H9 (cell line): ENCODE data around the gene PLAC9. TPM values are rescaled to one million over a fixed set of nuclear protein-coding genes. Genes with fewer than 3 reads are reported as not detected.

Experiments
- DNase-seq: peaks from one replicate; pipeline ENCODE4 v3.0.0-alpha.2; 2017
- H2AFZ ChIP-seq: one replicate; pipeline ENCODE4 v1.6.1; 2013; ENCODE audit warnings: mild to moderate bottlenecking, low read length, control low read depth, moderate library complexity
- H2AK5ac ChIP-seq: 2 replicates; pipeline ENCODE4 v1.6.1; 2013; ENCODE audit warnings: low read length, control low read depth, mixed read lengths; ENCODE audit not compliant: insufficient read length
- H2BK120ac ChIP-seq: one replicate; pipeline ENCODE4 v1.6.1; 2013; ENCODE audit warnings: low read depth, mild to moderate bottlenecking, low read length, control low read depth, inconsistent platforms; ENCODE audit not compliant: poor library complexity, severe bottlenecking
- H2BK12ac ChIP-seq: 2 replicates; pipeline ENCODE4 v1.6.1; 2013; ENCODE audit warnings: low read length, control low read depth, mixed read lengths, low read depth; ENCODE audit not compliant: insufficient read length
- H2BK15ac ChIP-seq: 2 replicates; pipeline ENCODE4 v1.6.1; 2013; ENCODE audit warnings: low read depth, low read length, control low read depth
- H2BK20ac ChIP-seq: one replicate; pipeline ENCODE4 v1.6.1; 2013; ENCODE audit warnings: low read depth, mild to moderate bottlenecking, low read length, control low read depth, inconsistent platforms; ENCODE audit not compliant: poor library complexity, severe bottlenecking
- H2BK5ac ChIP-seq: 2 replicates; pipeline ENCODE4 v1.6.1; 2013; ENCODE audit warnings: low read length, control low read depth, mixed read lengths; ENCODE audit not compliant: insufficient read length
- H3K14ac ChIP-seq: 2 replicates; pipeline ENCODE4 v1.6.1; 2013; ENCODE audit warnings: low read length, control low read depth; ENCODE audit not compliant: insufficient read depth
- H3K18ac ChIP-seq: 2 replicates; pipeline ENCODE4 v1.6.1; 2013; ENCODE audit warnings: low read depth, mild to moderate bottlenecking, mixed read lengths, low read length, control low read depth; ENCODE audit not compliant: insufficient read length
- H3K23ac ChIP-seq: 2 replicates; pipeline ENCODE4 v1.6.1; 2013; ENCODE audit warnings: low read length, control low read depth, mixed read lengths, low read depth; ENCODE audit not compliant: insufficient read length
- H3K23me2 ChIP-seq: 2 replicates; pipeline ENCODE4 v1.6.1; 2013; ENCODE audit warnings: low read depth, mild to moderate bottlenecking, mixed read lengths, low read length, control low read depth; ENCODE audit not compliant: insufficient read length, poor library complexity, severe bottlenecking
- H3K27ac ChIP-seq: 2 replicates; pipeline ENCODE4 v1.5.1; 2013; ENCODE audit warnings: low read length, control low read depth, mixed read lengths, low read depth; ENCODE audit not compliant: insufficient read length
- H3K27me3 ChIP-seq: 2 replicates; pipeline ENCODE4 v1.6.1; 2013; ENCODE audit warnings: low read length, control low read depth, inconsistent platforms; ENCODE audit not compliant: insufficient read depth
- H3K4ac ChIP-seq: 2 replicates; pipeline ENCODE4 v1.6.1; 2013; ENCODE audit warnings: low read depth, mild to moderate bottlenecking, control low read depth, inconsistent platforms, low read length, moderate library complexity
- H3K4me1 ChIP-seq: 2 replicates; pipeline ENCODE4 v1.6.1; 2013; ENCODE audit warnings: low read length, control low read depth, inconsistent platforms; ENCODE audit not compliant: insufficient read depth
- H3K4me2 ChIP-seq: 2 replicates; pipeline ENCODE4 v1.6.1; 2013; ENCODE audit warnings: low read length, control low read depth, mixed read lengths; ENCODE audit not compliant: insufficient read length, insufficient read depth
- H3K56ac ChIP-seq: 2 replicates; pipeline ENCODE4 v1.6.1; 2013; ENCODE audit warnings: low read depth, mild to moderate bottlenecking, mixed read lengths, low read length, control low read depth; ENCODE audit not compliant: insufficient read length
- H3K79me1 ChIP-seq: 2 replicates; pipeline ENCODE4 v1.6.1; 2013; ENCODE audit warnings: low read depth, mild to moderate bottlenecking, moderate library complexity, low read length, control low read depth, inconsistent platforms; ENCODE audit not compliant: insufficient read depth, poor library complexity, severe bottlenecking
- H3K79me2 ChIP-seq: 2 replicates; pipeline ENCODE4 v1.6.1; 2013; ENCODE audit warnings: low read length, control low read depth, inconsistent platforms; ENCODE audit not compliant: insufficient read depth
- H3K9ac ChIP-seq: 2 replicates; pipeline ENCODE4 v1.6.1; 2013; ENCODE audit warnings: low read length, control low read depth, mixed read lengths; ENCODE audit not compliant: insufficient read length; ENCODE audit errors: extremely low read depth
- H3K9me3 ChIP-seq: one replicate; pipeline ENCODE4 v1.6.1; 2013; ENCODE audit warnings: low read depth, low read length, inconsistent platforms; ENCODE audit not compliant: control insufficient read depth
- H3T11ph ChIP-seq: one replicate; pipeline ENCODE4 v1.6.1; 2013; ENCODE audit warnings: mild to moderate bottlenecking, low read length, control low read depth, inconsistent platforms
- H4K20me1 ChIP-seq: one replicate; pipeline ENCODE4 v1.6.1; 2013; ENCODE audit not compliant: control insufficient read depth, insufficient read length, insufficient read depth
- H4K5ac ChIP-seq: 2 replicates; pipeline ENCODE4 v1.6.1; 2013; ENCODE audit warnings: low read depth, mild to moderate bottlenecking, mixed read lengths, low read length, control low read depth; ENCODE audit not compliant: insufficient read length
- H4K8ac ChIP-seq: replicated peaks from 2 replicates; pipeline ENCODE4 v1.6.1; 2013; ENCODE audit warnings: low read length, control low read depth, mixed read lengths, low read depth; ENCODE audit not compliant: insufficient read length
- H4K91ac ChIP-seq: 2 replicates; pipeline ENCODE4 v1.6.1; 2013; ENCODE audit warnings: low read depth, mild to moderate bottlenecking, moderate library complexity, mixed read lengths, low read length, control low read depth; ENCODE audit not compliant: insufficient read length
- H3K27ac Mint-ChIP-seq, 3 experiments: 2 replicates in 2 of 3; 3 replicates in 1 of 3; pipeline ENCODE4 v1.8.0; 2020 to 2021; ENCODE audit warnings: mixed read lengths in 3 of 3, mild to moderate bottlenecking in 1 of 3, moderate library complexity in 1 of 3
- H3K27me3 Mint-ChIP-seq: 2 replicates; pipeline ENCODE4 v1.8.0; 2021; ENCODE audit warnings: low read depth, mild to moderate bottlenecking, moderate library complexity, mixed read lengths
- H3K36me3 Mint-ChIP-seq, 3 experiments: 2 replicates in 2 of 3; 3 replicates in 1 of 3; pipeline ENCODE4 v1.8.0; 2020 to 2021; ENCODE audit warnings: low read depth in 3 of 3, mixed read lengths in 3 of 3; ENCODE audit not compliant: insufficient read depth in 1 of 3
- H3K4me1 Mint-ChIP-seq, 2 experiments: 2 replicates each; pipeline ENCODE4 v1.8.0; 2020; ENCODE audit warnings: mixed read lengths in 2 of 2
- H3K4me3 Mint-ChIP-seq, 2 experiments: 2 replicates in 1 of 2; 3 replicates in 1 of 2; pipeline ENCODE4 v1.8.0; 2020 to 2021; ENCODE audit warnings: mild to moderate bottlenecking in 2 of 2, mixed read lengths in 2 of 2, moderate library complexity in 1 of 2
- H3K9me3 Mint-ChIP-seq, 2 experiments: 2 replicates in 1 of 2; 3 replicates in 1 of 2; pipeline ENCODE4 v1.8.0; 2020; ENCODE audit warnings: mild to moderate bottlenecking in 2 of 2, mixed read lengths in 2 of 2, moderate library complexity in 1 of 2
- CTCF ChIP-seq: fragments of 200-600 bp; sonication (generic); conservative IDR thresholded peaks from 3 replicates; pipeline ENCODE4 v1.8.0; 2021; ENCODE audit warnings: antibody characterized with exemption, mild to moderate bottlenecking
- WGBS: extraction: QIAGEN DNeasy Blood & Tissue Kit; methylation state at CpG from one replicate; pipeline ENCODE4 v1.1.7; 2013; ENCODE audit warnings: missing lambda C conversion rate, low lambda C conversion rate, mixed read lengths; ENCODE audit not compliant: insufficient read length; ENCODE audit errors: extremely low coverage; 5-methylcytosine and 5-hydroxymethylcytosine counted together
- total RNA-seq: library from RNA; stranded (reverse); gene quantifications from 2 replicates; pipeline ENCODE4 v1.2.1, GENCODE V29; 2021

Gene PLAC9
- total RNA-seq, 1 experiment from 2014 or later = 4.3 TPM

DNA sequence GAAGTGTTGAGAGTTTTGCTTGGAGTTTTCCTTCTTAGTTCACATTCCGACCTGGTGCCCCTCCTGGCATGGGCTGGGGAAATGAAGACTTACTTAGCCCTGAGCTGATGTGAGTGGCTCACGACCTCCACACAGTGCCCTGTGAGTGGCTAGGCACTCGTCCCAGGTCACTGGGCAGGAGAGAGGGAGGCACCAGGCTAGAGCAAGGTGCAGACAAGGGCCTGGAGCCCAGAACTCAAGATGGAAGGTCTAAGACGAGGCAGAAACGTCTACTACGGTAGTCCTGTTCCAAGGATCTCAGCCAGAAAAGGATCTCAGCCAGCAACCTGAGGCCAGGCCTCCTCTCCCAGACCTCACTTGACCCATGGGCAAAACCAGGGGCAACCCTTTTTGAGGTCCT lies 50.5 kb downstream of the PLAC9 start:
- H3K9me3 Mint-ChIP-seq = no peaks in the 10 kb centered on the region
- Histone ChIP-seq H3K79me1 (peaks cover 3% of the 10 kb centered on the region), H2AK5ac (no peak overlapping the region), H4K5ac (no peak overlapping the region), H3K23ac (no peak overlapping the region), H2BK120ac (no peak overlapping the region), H3T11ph (no peak overlapping the region), H3K9me3 (no peaks in the 10 kb centered on the region), H2BK12ac (no peak overlapping the region), H3K14ac (no peak overlapping the region), H3K4me2 (no peak overlapping the region), H3K27me3 (no peaks in the 10 kb centered on the region), H4K8ac (no peak overlapping the region), H3K4me1 (0 out of 2 replicates have a peak, but pooled peaks cover 2% of the 10 kb centered on the region), H3K23me2 (no peaks in the 10 kb centered on the region), H4K20me1 (no peaks in the 10 kb centered on the region), H3K27ac (no peak overlapping the region), H2BK20ac (no peak overlapping the region), H2BK15ac (no peak overlapping the region), H2BK5ac (no peak overlapping the region), H4K91ac (no peak overlapping the region), H3K79me2 (no peaks in the 10 kb centered on the region), H3K18ac (no peak overlapping the region), H3K9ac (no peak overlapping the region), H3K56ac (no peak overlapping the region), H2AFZ (no peak overlapping the region), H3K4ac (no peak overlapping the region)
- H3K4me3 Mint-ChIP-seq = no peak overlapping the region
- peaks cover 7 to 33% of the 10 kb centered on the region in 2 experiments; a peak in 3 of 4 replicates for H3K4me1 Mint-ChIP-seq
- no peaks in the 10 kb centered on the region for H3K27me3 Mint-ChIP-seq
- no peak for DNase-seq
- no peak for TF ChIP-seq CTCF
- H3K36me3 Mint-ChIP-seq = peaks cover 0 to 2% (median 0%) of the 10 kb centered on the region in 3 experiments; a peak in 1 of 7 replicates
- WGBS = no CpG with 5 or more reads among the region's 6 CpGs
- H3K27ac Mint-ChIP-seq = peak overlapping the region in 2 of 3 experiments; percentile 17 to 70; a peak in 1 of 7 replicates
